HepG2 (cell line): Measurements from ENCODE around the gene UGT1A3. TPM values are rescaled to one million over a fixed set of nuclear protein-coding genes. Genes with fewer than 3 reads are reported as not detected.
A peak's percentile ranks its signal among the peaks of the same experiment; 100 is the strongest.

Source experiments
- ATF7 ChIP-seq, 2 experiments: fragments of 450-650 bp in 1 of 2; sonication (generic) in 1 of 2; formaldehyde crosslinking in 1 of 2; IDR thresholded peaks; 2 replicates each; pipeline versions ENCODE4 v1.4.0 to v1.6.1; 2016 to 2020; ENCODE audit warnings: antibody characterized with exemption in 1 of 2, mild to moderate bottlenecking in 1 of 2, missing genetic modification reagents in 1 of 2
- FOXP1 ChIP-seq, 2 experiments: fragments of 450-650 bp in 1 of 2; IDR thresholded peaks; 2 replicates each; pipeline ENCODE4 v1.6.1; 2017 to 2018; ENCODE audit warnings: antibody characterized with exemption in 1 of 2
- GABPA ChIP-seq, 2 experiments: IDR thresholded peaks; 2 replicates each; pipeline ENCODE4 v1.6.1; 2011 to 2016; ENCODE audit warnings: low read depth in 2 of 2, low read length in 1 of 2, missing biosample characterization in 1 of 2, missing genetic modification characterization in 1 of 2
- HINFP ChIP-seq: sonication (generic); formaldehyde crosslinking; IDR thresholded peaks from 2 replicates; pipeline ENCODE4 v1.4.0; 2020; ENCODE audit warnings: low read depth, mild to moderate bottlenecking, missing genetic modification reagents
- KAT2B ChIP-seq: fragments of 150-350 bp; IDR thresholded peaks from 2 replicates; pipeline ENCODE4 v1.6.1; 2014; ENCODE audit warnings: low read depth, low read length, borderline replicate concordance
- ZFP82 ChIP-seq: sonication (generic); formaldehyde crosslinking; IDR thresholded peaks from 2 replicates; pipeline ENCODE4 v1.5.1; 2020; ENCODE audit warnings: mild to moderate bottlenecking, missing genetic modification reagents, borderline replicate concordance
- ZKSCAN8 ChIP-seq: IDR thresholded peaks from 2 replicates; pipeline ENCODE4 v1.6.1; 2016; ENCODE audit warnings: borderline replicate concordance, missing genetic modification reagents, missing compliant biosample characterization
- ZNF34 ChIP-seq: sonication (generic); formaldehyde crosslinking; IDR thresholded peaks from 2 replicates; pipeline ENCODE4 v1.4.0; 2020; ENCODE audit warnings: mild to moderate bottlenecking, missing genetic modification reagents, borderline replicate concordance
- ZNF383 ChIP-seq: sonication (generic); formaldehyde crosslinking; IDR thresholded peaks from 2 replicates; pipeline ENCODE4 v1.4.0; 2020; ENCODE audit warnings: missing genetic modification reagents, mild to moderate bottlenecking, borderline replicate concordance
- ZNF792 ChIP-seq: IDR thresholded peaks from 2 replicates; pipeline ENCODE4 v1.6.1; 2016
- polyA plus RNA-seq, 8 experiments: library from polyadenylated mRNA; depleted of rRNA in 3 of 8; stranded (reverse) in 7 of 8; unstranded in 1 of 8; fragments of >200 nt; fragmentation: Illumina TruSeq in 4 of 8; extraction: Trizol in 4 of 8; gene quantifications; 2 replicates each; pipeline versions ENCODE4 v1.2.1 to v1.2.3, GENCODE V29; 2011 to 2016; ENCODE audit warnings: low read depth in 4 of 8, missing spikeins in 1 of 8, mixed read lengths in 1 of 8; ENCODE audit not compliant: insufficient read depth in 1 of 8
- total RNA-seq, 5 experiments: library from RNA; depleted of rRNA; stranded (reverse); fragments of >200 nt; fragmentation: Illumina TruSeq; extraction: Trizol; gene quantifications; 2 replicates each; pipeline ENCODE4 v1.2.3, GENCODE V29; 2016; ENCODE audit warnings: low read depth in 1 of 5
- TF ChIP-seq, protein P1 (sequence below): sonication (generic); formaldehyde crosslinking; conservative IDR thresholded peaks from 2 replicates; pipeline ENCODE4 v1.4.0; 2020; ENCODE audit warnings: mild to moderate bottlenecking, missing genetic modification reagents, moderate library complexity
- TF ChIP-seq, protein P2 (sequence below): IDR thresholded peaks from 2 replicates; pipeline ENCODE4 v1.6.1; 2016
- TF ChIP-seq, protein P3 (sequence below), 2 experiments: sonication (generic) in 1 of 2; formaldehyde crosslinking in 1 of 2; IDR thresholded peaks; 2 replicates each; pipeline versions ENCODE4 v1.6.1 to v1.9.0; 2014 to 2022; ENCODE audit warnings: antibody characterized with exemption in 1 of 2, borderline replicate concordance in 1 of 2, inconsistent platforms in 1 of 2, low read depth in 1 of 2, missing genetic modification reagents in 1 of 2

The UGT1A3 gene
- total and polyA plus RNA-seq, 2 of the 13 experiments (the other 11 are each of a cell fraction or from before 2014, with no cell fraction given) = not detected

DNA sequence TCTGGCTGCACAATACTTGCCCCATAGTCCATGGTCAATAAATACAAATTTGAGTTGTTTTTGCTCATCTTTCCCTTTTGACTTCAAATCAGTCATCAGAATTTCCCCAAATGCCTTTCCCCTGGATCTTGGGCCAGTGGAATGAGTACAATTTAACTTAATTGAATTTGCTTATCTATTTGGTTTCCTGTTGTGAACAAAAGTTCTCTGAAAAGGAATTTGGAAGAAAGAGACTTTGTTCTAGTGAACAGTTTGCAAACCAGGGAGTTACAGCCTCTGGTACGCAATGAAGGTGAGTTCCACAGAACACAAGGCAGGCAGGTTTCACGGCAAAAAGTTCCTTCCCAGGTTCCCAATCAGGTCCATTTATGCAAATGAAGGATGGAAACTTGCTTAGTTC lies 30.0 kb downstream of the UGT1A3 start (continued):
- TF ChIP-seq ZFP82 (CRISPR knock-in tag) (no peak), ZKSCAN8 (CRISPR knock-in tag) (no peak), ZNF792 (CRISPR knock-in tag) (no peak), GABPA (IDR thresholded peaks at IDR 0.05; ENCODE audit: low read depth, low read length) (no peak), GABPA (CRISPR knock-in tag; IDR thresholded peaks at IDR 0.05; ENCODE audit: low read depth) (no peak), FOXP1 (IDR thresholded peaks at IDR 0.05) (no peak), FOXP1 (CRISPR knock-in tag; IDR thresholded peaks at IDR 0.05) (0 out of 2 replicates have a peak, but pooled peaks have one; percentile 4), ZNF34 (CRISPR knock-in tag) (no peak), HINFP (CRISPR knock-in tag) (no peak), ATF7 (IDR thresholded peaks at IDR 0.05) (no peak), ATF7 (CRISPR knock-in tag; IDR thresholded peaks at IDR 0.05) (no peak), ZNF383 (CRISPR knock-in tag) (no peak), KAT2B (no peak)
- TF ChIP-seq, protein P1, sequence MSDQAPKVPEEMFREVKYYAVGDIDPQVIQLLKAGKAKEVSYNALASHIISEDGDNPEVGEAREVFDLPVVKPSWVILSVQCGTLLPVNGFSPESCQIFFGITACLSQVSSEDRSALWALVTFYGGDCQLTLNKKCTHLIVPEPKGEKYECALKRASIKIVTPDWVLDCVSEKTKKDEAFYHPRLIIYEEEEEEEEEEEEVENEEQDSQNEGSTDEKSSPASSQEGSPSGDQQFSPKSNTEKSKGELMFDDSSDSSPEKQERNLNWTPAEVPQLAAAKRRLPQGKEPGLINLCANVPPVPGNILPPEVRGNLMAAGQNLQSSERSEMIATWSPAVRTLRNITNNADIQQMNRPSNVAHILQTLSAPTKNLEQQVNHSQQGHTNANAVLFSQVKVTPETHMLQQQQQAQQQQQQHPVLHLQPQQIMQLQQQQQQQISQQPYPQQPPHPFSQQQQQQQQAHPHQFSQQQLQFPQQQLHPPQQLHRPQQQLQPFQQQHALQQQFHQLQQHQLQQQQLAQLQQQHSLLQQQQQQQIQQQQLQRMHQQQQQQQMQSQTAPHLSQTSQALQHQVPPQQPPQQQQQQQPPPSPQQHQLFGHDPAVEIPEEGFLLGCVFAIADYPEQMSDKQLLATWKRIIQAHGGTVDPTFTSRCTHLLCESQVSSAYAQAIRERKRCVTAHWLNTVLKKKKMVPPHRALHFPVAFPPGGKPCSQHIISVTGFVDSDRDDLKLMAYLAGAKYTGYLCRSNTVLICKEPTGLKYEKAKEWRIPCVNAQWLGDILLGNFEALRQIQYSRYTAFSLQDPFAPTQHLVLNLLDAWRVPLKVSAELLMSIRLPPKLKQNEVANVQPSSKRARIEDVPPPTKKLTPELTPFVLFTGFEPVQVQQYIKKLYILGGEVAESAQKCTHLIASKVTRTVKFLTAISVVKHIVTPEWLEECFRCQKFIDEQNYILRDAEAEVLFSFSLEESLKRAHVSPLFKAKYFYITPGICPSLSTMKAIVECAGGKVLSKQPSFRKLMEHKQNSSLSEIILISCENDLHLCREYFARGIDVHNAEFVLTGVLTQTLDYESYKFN (CRISPR knock-in tag) = peak; percentile 50
- TF ChIP-seq, protein P2, sequence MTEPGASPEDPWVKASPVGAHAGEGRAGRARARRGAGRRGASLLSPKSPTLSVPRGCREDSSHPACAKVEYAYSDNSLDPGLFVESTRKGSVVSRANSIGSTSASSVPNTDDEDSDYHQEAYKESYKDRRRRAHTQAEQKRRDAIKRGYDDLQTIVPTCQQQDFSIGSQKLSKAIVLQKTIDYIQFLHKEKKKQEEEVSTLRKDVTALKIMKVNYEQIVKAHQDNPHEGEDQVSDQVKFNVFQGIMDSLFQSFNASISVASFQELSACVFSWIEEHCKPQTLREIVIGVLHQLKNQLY = no peak
- TF ChIP-seq, protein P3, sequence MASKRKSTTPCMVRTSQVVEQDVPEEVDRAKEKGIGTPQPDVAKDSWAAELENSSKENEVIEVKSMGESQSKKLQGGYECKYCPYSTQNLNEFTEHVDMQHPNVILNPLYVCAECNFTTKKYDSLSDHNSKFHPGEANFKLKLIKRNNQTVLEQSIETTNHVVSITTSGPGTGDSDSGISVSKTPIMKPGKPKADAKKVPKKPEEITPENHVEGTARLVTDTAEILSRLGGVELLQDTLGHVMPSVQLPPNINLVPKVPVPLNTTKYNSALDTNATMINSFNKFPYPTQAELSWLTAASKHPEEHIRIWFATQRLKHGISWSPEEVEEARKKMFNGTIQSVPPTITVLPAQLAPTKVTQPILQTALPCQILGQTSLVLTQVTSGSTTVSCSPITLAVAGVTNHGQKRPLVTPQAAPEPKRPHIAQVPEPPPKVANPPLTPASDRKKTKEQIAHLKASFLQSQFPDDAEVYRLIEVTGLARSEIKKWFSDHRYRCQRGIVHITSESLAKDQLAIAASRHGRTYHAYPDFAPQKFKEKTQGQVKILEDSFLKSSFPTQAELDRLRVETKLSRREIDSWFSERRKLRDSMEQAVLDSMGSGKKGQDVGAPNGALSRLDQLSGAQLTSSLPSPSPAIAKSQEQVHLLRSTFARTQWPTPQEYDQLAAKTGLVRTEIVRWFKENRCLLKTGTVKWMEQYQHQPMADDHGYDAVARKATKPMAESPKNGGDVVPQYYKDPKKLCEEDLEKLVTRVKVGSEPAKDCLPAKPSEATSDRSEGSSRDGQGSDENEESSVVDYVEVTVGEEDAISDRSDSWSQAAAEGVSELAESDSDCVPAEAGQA (IDR thresholded peaks at IDR 0.05; ENCODE audit: low read depth) = no peak
- TF ChIP-seq, protein P3 (CRISPR knock-in tag; IDR thresholded peaks at IDR 0.05; ENCODE audit: borderline replicate concordance) = no peak
